HEK293T (cell line): ENCODE measurements around the gene GSTM1.

ENCODE experiments used
- ARNT ChIP-seq: fragments of 450-650 bp; IDR thresholded peaks from 2 replicates; pipeline ENCODE4 v1.6.1; 2017; ENCODE audit warnings: mild to moderate bottlenecking
- BHLHE40 ChIP-seq: fragments of 450-650 bp; IDR thresholded peaks from 2 replicates; pipeline ENCODE4 v1.6.1; 2016; ENCODE audit warnings: mild to moderate bottlenecking, moderate library complexity, borderline replicate concordance
- ELF4 ChIP-seq: fragments of 450-650 bp; IDR thresholded peaks from 2 replicates; pipeline ENCODE4 v1.6.1; 2017; ENCODE audit warnings: antibody characterized with exemption
- FOXA1 ChIP-seq: fragments of 450-650 bp; IDR thresholded peaks from 2 replicates; pipeline ENCODE4 v1.6.1; 2016; ENCODE audit warnings: mild to moderate bottlenecking
- FOXK2 ChIP-seq: fragments of 450-650 bp; IDR thresholded peaks from 2 replicates; pipeline ENCODE4 v1.6.1; 2016; ENCODE audit warnings: mild to moderate bottlenecking
- FOXM1 ChIP-seq: fragments of 450-650 bp; IDR thresholded peaks from 2 replicates; pipeline ENCODE4 v1.6.1; 2017; ENCODE audit warnings: mild to moderate bottlenecking, borderline replicate concordance
- HDGF ChIP-seq: fragments of 450-650 bp; IDR thresholded peaks from 2 replicates; pipeline ENCODE4 v1.6.1; 2017; ENCODE audit warnings: antibody characterized with exemption, borderline replicate concordance
- LEF1 ChIP-seq: fragments of 450-650 bp; IDR thresholded peaks from 2 replicates; pipeline ENCODE4 v1.6.1; 2017; ENCODE audit warnings: mild to moderate bottlenecking, borderline replicate concordance
- NFRKB ChIP-seq: fragments of 450-650 bp; IDR thresholded peaks from 2 replicates; pipeline ENCODE4 v1.6.1; 2016; ENCODE audit warnings: mild to moderate bottlenecking, moderate library complexity
- SP1 ChIP-seq: fragments of 450-650 bp; IDR thresholded peaks from 2 replicates; pipeline ENCODE4 v1.6.1; 2017
- SUZ12 ChIP-seq: fragments of 450-650 bp; IDR thresholded peaks from 2 replicates; pipeline ENCODE4 v1.6.1; 2016; ENCODE audit warnings: mild to moderate bottlenecking
- TARDBP ChIP-seq: fragments of 450-650 bp; IDR thresholded peaks from 2 replicates; pipeline ENCODE4 v1.6.1; 2016
- ZNF384 ChIP-seq: fragments of 450-650 bp; IDR thresholded peaks from 2 replicates; pipeline ENCODE4 v1.6.1; 2016
- TF ChIP-seq, protein P1 (sequence below): fragments of 450-650 bp; IDR thresholded peaks from 2 replicates; pipeline ENCODE4 v1.6.1; 2016

DNA sequence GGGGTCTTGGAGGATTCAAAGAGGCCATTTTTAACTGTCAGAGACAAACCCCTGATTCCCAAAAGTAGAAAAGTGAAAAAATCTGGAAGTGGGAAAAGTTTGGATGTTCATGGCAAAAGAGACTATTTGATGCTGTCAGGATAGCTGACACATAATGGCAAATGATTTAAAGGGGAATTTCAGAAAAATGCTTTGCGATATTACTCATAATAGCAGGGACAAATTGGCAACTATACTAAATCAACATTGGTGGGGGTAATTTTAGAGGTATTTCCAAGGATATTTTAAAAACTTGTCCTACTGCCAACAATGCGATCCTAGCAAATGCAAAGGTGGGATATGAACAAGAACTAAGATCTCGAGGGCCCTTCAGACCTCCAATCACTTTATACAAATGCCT, 37.0 kb upstream of the GSTM1 start:
- TF ChIP-seq BHLHE40 (no peak), TARDBP (no peak), ZNF384 (no peak), HDGF (no peak), SP1 (no peak), LEF1 (no peak), SUZ12 (no peak), FOXM1 (no peak), NFRKB (no peak), ELF4 (no peak), FOXA1 (no peak), ARNT (no peak), FOXK2 (no peak)
- TF ChIP-seq, protein P1, sequence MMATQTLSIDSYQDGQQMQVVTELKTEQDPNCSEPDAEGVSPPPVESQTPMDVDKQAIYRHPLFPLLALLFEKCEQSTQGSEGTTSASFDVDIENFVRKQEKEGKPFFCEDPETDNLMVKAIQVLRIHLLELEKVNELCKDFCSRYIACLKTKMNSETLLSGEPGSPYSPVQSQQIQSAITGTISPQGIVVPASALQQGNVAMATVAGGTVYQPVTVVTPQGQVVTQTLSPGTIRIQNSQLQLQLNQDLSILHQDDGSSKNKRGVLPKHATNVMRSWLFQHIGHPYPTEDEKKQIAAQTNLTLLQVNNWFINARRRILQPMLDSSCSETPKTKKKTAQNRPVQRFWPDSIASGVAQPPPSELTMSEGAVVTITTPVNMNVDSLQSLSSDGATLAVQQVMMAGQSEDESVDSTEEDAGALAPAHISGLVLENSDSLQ = no peak
